SJSA1 (cell line): ENCODE measurements around the gene ANKMY1. TPM values are rescaled to one million over a fixed set of nuclear protein-coding genes. Genes with fewer than 3 reads are reported as not detected.
A peak's percentile ranks its signal among the peaks of the same experiment; 100 is the strongest.

Experiments
- DNase-seq, 2 experiments: peaks; one replicate each; pipeline ENCODE4 v3.0.0-alpha.2; 2015 to 2020; ENCODE audit warnings: low spot score in 2 of 2, low read depth in 1 of 2
- H3K27ac ChIP-seq: fragments of 250-450 bp; sonication (Bioruptor Pico); 2 replicates; pipeline ENCODE4 v1.5.1; 2020; ENCODE audit warnings: mild to moderate bottlenecking, moderate library complexity
- H3K27me3 ChIP-seq: fragments of 250-450 bp; sonication (Bioruptor Pico); replicated peaks from 2 replicates; pipeline ENCODE4 v1.5.1; 2020; ENCODE audit warnings: mild to moderate bottlenecking, moderate library complexity
- H3K36me3 ChIP-seq: fragments of 250-450 bp; sonication (Bioruptor Pico); 2 replicates; pipeline ENCODE4 v1.5.1; 2020; ENCODE audit warnings: mild to moderate bottlenecking
- H3K4me1 ChIP-seq: fragments of 250-450 bp; sonication (Bioruptor Pico); replicated peaks from 2 replicates; pipeline ENCODE4 v1.6.1; 2021; ENCODE audit warnings: mild to moderate bottlenecking
- H3K4me3 ChIP-seq: fragments of 250-450 bp; sonication (Bioruptor Pico); 2 replicates; pipeline ENCODE4 v1.5.1; 2020; ENCODE audit warnings: mild to moderate bottlenecking
- H3K9me3 ChIP-seq: fragments of 250-450 bp; sonication (Bioruptor Pico); replicated peaks from 2 replicates; pipeline ENCODE4 v1.5.1; 2020; ENCODE audit warnings: mild to moderate bottlenecking
- total RNA-seq: library from RNA; depleted of rRNA; stranded (reverse); fragments of >200 nt; shearing (Covaris generic); gene quantifications from 2 replicates; pipeline ENCODE4 v1.2.3, GENCODE V29; 2014

The ANKMY1 gene
- total RNA-seq, 1 experiment from 2014 or later, result 8.1 TPM

GRCh38 chr2:240436683-240437550 is 120.9 kb downstream of the ANKMY1 start:
- DNase-seq, result peak in 1 of 2 experiments; percentile 26
- Histone ChIP-seq H3K27ac (no peak overlapping the region), H3K4me1 (peaks cover 40% of the 10 kb centered on the region), H3K36me3 (peaks cover 11% of the 10 kb centered on the region), H3K9me3 (0 out of 2 replicates have a peak, but pooled peaks cover 3% of the 10 kb centered on the region), H3K27me3 (no peaks in the 10 kb centered on the region), H3K4me3 (peak overlapping the region; percentile 98)

- Histone ChIP-seq H3K9me3 (0 out of 2 replicates have a peak, but pooled peaks cover 3% of the 10 kb centered on the region), H3K4me3 (peak overlapping the region; percentile 98), H3K27ac (peak overlapping the region; percentile 54; the same call in 1 of the 2 replicates), H3K4me1 (peaks cover 40% of the 10 kb centered on the region), H3K36me3 (peaks cover 11% of the 10 kb centered on the region), H3K27me3 (no peaks in the 10 kb centered on the region)
- DNase-seq, result peak in 1 of 2 experiments; percentile 56
Observed at GRCh38 chr2:240435948-240436682, 121.7 kb downstream of the ANKMY1 start.

- H3K4me3 ChIP-seq, result peak within 1 kb of the TSS; percentile 98
- DNase-seq, result peak; percentile 51 to 75
Observed at GRCh38 chr2:240435457-240435947, 122.3 kb downstream of the ANKMY1 start, which contains the start of gene GPC1. GPC1 (plus strand) TSS chr2:240435663; CDS start chr2:240435919, 256 bp downstream.

GRCh38 chr2:240434728-240435456 is 122.9 kb downstream of the ANKMY1 start:
- Histone ChIP-seq H3K27ac (peak overlapping the region; percentile 58), H3K27me3 (no peaks in the 10 kb centered on the region), H3K4me3 (peak overlapping the region; percentile 98), H3K36me3 (peaks cover 11% of the 10 kb centered on the region), H3K9me3 (0 out of 2 replicates have a peak, but pooled peaks cover 3% of the 10 kb centered on the region), H3K4me1 (peaks cover 40% of the 10 kb centered on the region)
- peak; percentile 62 to 95 for DNase-seq

More at GRCh38 chr2:240435457-240435947, 122.3 kb downstream of the ANKMY1 start, which contains the start of gene GPC1:
- Histone ChIP-seq H3K36me3 (peaks cover 11% of the 10 kb centered on the region), H3K9me3 (0 out of 2 replicates have a peak, but pooled peaks cover 3% of the 10 kb centered on the region), H3K27ac (peak within 1 kb of the TSS; percentile 58), H3K4me1 (peaks cover 40% of the 10 kb centered on the region), H3K27me3 (no peaks in the 10 kb centered on the region)

GRCh38 chr2:240433973-240434727 is 123.6 kb downstream of the ANKMY1 start:
- H3K27ac ChIP-seq, result peak overlapping the region; percentile 58
- 0 out of 2 replicates have a peak, but pooled peaks cover 3% of the 10 kb centered on the region for H3K9me3 ChIP-seq
- peak overlapping the region; percentile 98 for H3K4me3 ChIP-seq
- peaks cover 11% of the 10 kb centered on the region for H3K36me3 ChIP-seq
- H3K4me1 ChIP-seq, result peaks cover 40% of the 10 kb centered on the region
- H3K27me3 ChIP-seq, result no peaks in the 10 kb centered on the region
- peak; percentile 82 to 92 for DNase-seq

GRCh38 chr2:240432820-240433801 is 124.7 kb downstream of the ANKMY1 start:
- no peaks in the 10 kb centered on the region for H3K27me3 ChIP-seq
- H3K4me3 ChIP-seq, result no peak overlapping the region
- DNase-seq, result peak in 1 of 2 experiments; percentile 38
- peaks cover 37% of the 10 kb centered on the region for H3K4me1 ChIP-seq
- peaks cover 7% of the 10 kb centered on the region; the same call in 1 of the 2 replicates for H3K36me3 ChIP-seq
- peak overlapping the region; percentile 34 for H3K27ac ChIP-seq
- H3K9me3 ChIP-seq, result 0 out of 2 replicates have a peak, but pooled peaks cover 3% of the 10 kb centered on the region

- no peaks in the 10 kb centered on the region for H3K27me3 ChIP-seq
- peaks cover 3% of the 10 kb centered on the region; the same call in 1 of the 2 replicates for H3K36me3 ChIP-seq
- no peak overlapping the region for H3K27ac ChIP-seq
- no peak for DNase-seq
- 0 out of 2 replicates have a peak, but pooled peaks cover 3% of the 10 kb centered on the region for H3K9me3 ChIP-seq
- H3K4me3 ChIP-seq, result no peak overlapping the region
- H3K4me1 ChIP-seq, result peaks cover 30% of the 10 kb centered on the region
Observed at GRCh38 chr2:240432430-240432819, 125.4 kb downstream of the ANKMY1 start.

- peak in 1 of 2 experiments; percentile 32 for DNase-seq
- 0 out of 2 replicates have a peak, but pooled peaks cover 3% of the 10 kb centered on the region for H3K9me3 ChIP-seq
- H3K36me3 ChIP-seq, result peaks cover 3% of the 10 kb centered on the region; the same call in 1 of the 2 replicates
- no peak overlapping the region for H3K27ac ChIP-seq
- H3K4me1 ChIP-seq, result peaks cover 26% of the 10 kb centered on the region
- no peak overlapping the region for H3K4me3 ChIP-seq
- H3K27me3 ChIP-seq, result no peaks in the 10 kb centered on the region
Observed at GRCh38 chr2:240431661-240432424, 125.9 kb downstream of the ANKMY1 start.

GRCh38 chr2:240431271-240431660 is 126.5 kb downstream of the ANKMY1 start:
- H3K9me3 ChIP-seq, result 0 out of 2 replicates have a peak, but pooled peaks cover 3% of the 10 kb centered on the region
- H3K27ac ChIP-seq, result no peak overlapping the region
- H3K4me1 ChIP-seq, result peaks cover 21% of the 10 kb centered on the region
- peaks cover 3% of the 10 kb centered on the region; the same call in 1 of the 2 replicates for H3K36me3 ChIP-seq
- DNase-seq, result peak in 1 of 2 experiments; percentile 41
- no peaks in the 10 kb centered on the region for H3K27me3 ChIP-seq
- H3K4me3 ChIP-seq, result no peak overlapping the region

GRCh38 chr2:240430595-240430994 is 127.2 kb downstream of the ANKMY1 start:
- DNase-seq, result peak in 1 of 2 experiments; percentile 31

More at GRCh38 chr2:240430595-240430994, 127.2 kb downstream of the ANKMY1 start:
- H3K4me1 ChIP-seq, result peaks cover 19% of the 10 kb centered on the region
- H3K4me3 ChIP-seq, result no peak overlapping the region
- H3K36me3 ChIP-seq, result 0 out of 2 replicates have a peak, but pooled peaks cover under 1% of the 10 kb centered on the region
- H3K27me3 ChIP-seq, result no peaks in the 10 kb centered on the region
- H3K27ac ChIP-seq, result no peak overlapping the region
- H3K9me3 ChIP-seq, result no peaks in the 10 kb centered on the region
